SK-N-SH (cell line): ENCODE data around the gene OVCH2. TPM values are rescaled to one million over a fixed set of nuclear protein-coding genes. Genes with fewer than 3 reads are reported as not detected.

Source experiments
- CTCF ChIA-PET: fragments of 300-600, 350-600 bp; formaldehyde crosslinking; extraction: SDS; loops from one replicate; lab custom pipeline; 2021; lab: Yijun Ruan, JAX
- POLR2A ChIA-PET: fragments of 350-600 bp; sonication (Branson Sonifier 250); formaldehyde crosslinking; extraction: SDS; loops from one replicate; lab custom pipeline; 2020; ENCODE audit warnings: antibody characterized with exemption, inconsistent platforms; lab: Yijun Ruan, JAX
- DNase-seq: peaks from one replicate; pipeline ENCODE4 v3.0.0; 2012
- H2AFZ ChIP-seq: fragments of 200-600 bp; sonication (generic); 2 replicates; pipeline ENCODE4 v1.8.1; 2016; ENCODE audit warnings: antibody characterized with exemption, mild to moderate bottlenecking, low read depth
- H3F3A ChIP-seq: fragments of 200-600 bp; sonication (generic); replicated peaks from 2 replicates; pipeline ENCODE3; 2016; ENCODE audit warnings: antibody characterized with exemption, mild to moderate bottlenecking; ENCODE audit not compliant: insufficient read depth
- H3K27ac ChIP-seq, 2 experiments: fragments of 200-500 bp in 1 of 2; fragments of 200-600 bp in 1 of 2; sonication (Bioruptor generic) in 1 of 2; sonication (generic), shearing (Covaris generic) in 1 of 2; 2 replicates each; pipeline versions ENCODE4 v1.5.1 to v1.6.1; 2014 to 2016; ENCODE audit warnings: low read depth in 2 of 2, inconsistent platforms in 1 of 2, low read length in 1 of 2, mild to moderate bottlenecking in 1 of 2, mixed read lengths in 1 of 2
- H3K27me3 ChIP-seq: fragments of 200-600 bp; sonication (generic), shearing (Covaris generic); 2 replicates; pipeline ENCODE4 v1.6.1; 2016; ENCODE audit warnings: mixed run types; ENCODE audit not compliant: insufficient read depth
- H3K36me3 ChIP-seq, 2 experiments: fragments of 200-500 bp in 1 of 2; fragments of 200-600 bp in 1 of 2; sonication (Bioruptor generic) in 1 of 2; sonication (generic) in 1 of 2; replicated peaks in 1 of 2; 2 replicates each; pipeline versions ENCODE3 to v1.5.1; 2014 to 2016; ENCODE audit warnings: low read length in 1 of 2, mild to moderate bottlenecking in 1 of 2; ENCODE audit not compliant: insufficient read depth in 2 of 2, control insufficient read depth in 1 of 2
- H3K4me1 ChIP-seq, 2 experiments: fragments of 200-500 bp in 1 of 2; fragments of 200-600 bp in 1 of 2; sonication (Bioruptor generic) in 1 of 2; sonication (generic), shearing (Covaris generic) in 1 of 2; 2 replicates each; pipeline versions ENCODE4 v1.5.1 to v1.6.1; 2014 to 2016; ENCODE audit warnings: low read depth in 1 of 2, low read length in 1 of 2, mixed run types in 1 of 2; ENCODE audit not compliant: insufficient read depth in 2 of 2, control insufficient read depth in 1 of 2
- H3K4me2 ChIP-seq: fragments of 200-600 bp; sonication (generic), shearing (Covaris generic); 2 replicates; pipeline ENCODE4 v1.6.1; 2017; ENCODE audit warnings: mixed run types
- H3K4me3 ChIP-seq, 2 experiments: fragments of 200-500 bp in 1 of 2; fragments of 200-600 bp in 1 of 2; sonication (Bioruptor generic) in 1 of 2; sonication (generic), shearing (Covaris generic) in 1 of 2; 2 replicates each; pipeline versions ENCODE4 v1.5.1 to v1.8.1; 2014 to 2016; ENCODE audit warnings: low read depth in 2 of 2, inconsistent platforms in 1 of 2, low read length in 1 of 2, mild to moderate bottlenecking in 1 of 2, mixed read lengths in 1 of 2, moderate library complexity in 1 of 2
- H3K79me2 ChIP-seq: fragments of 200-600 bp; sonication (generic); 2 replicates; pipeline ENCODE4 v1.8.1; 2017; ENCODE audit warnings: mild to moderate bottlenecking; ENCODE audit not compliant: insufficient read depth
- H3K9ac ChIP-seq: fragments of 200-600 bp; sonication (generic); 2 replicates; pipeline ENCODE4 v1.6.1; 2017; ENCODE audit warnings: mixed run types
- H3K9me2 ChIP-seq: fragments of 200-600 bp; sonication (generic); 2 replicates; pipeline ENCODE4 v1.6.1; 2017; ENCODE audit warnings: mixed run types
- H3K9me3 ChIP-seq: fragments of 200-600 bp; sonication (generic); 2 replicates; pipeline ENCODE4 v1.6.1; 2017; ENCODE audit warnings: mixed run types, mild to moderate bottlenecking, moderate library complexity
- H4K20me1 ChIP-seq: fragments of 200-600 bp; sonication (generic); 2 replicates; pipeline ENCODE4 v1.6.1; 2017; ENCODE audit warnings: mild to moderate bottlenecking, mixed run types; ENCODE audit not compliant: insufficient read depth
- GABPA ChIP-seq: IDR thresholded peaks from 2 replicates; pipeline ENCODE4 v1.4.0; 2012; ENCODE audit warnings: low read depth, mild to moderate bottlenecking
- MXI1 ChIP-seq: IDR thresholded peaks from 2 replicates; pipeline ENCODE4 v1.6.1; 2012; ENCODE audit warnings: mild to moderate bottlenecking, low read depth, low read length, improper control_type of control experiment
- POLR2AphosphoS5 ChIP-seq: IDR thresholded peaks from 2 replicates; pipeline ENCODE4 v1.6.1; 2012; ENCODE audit warnings: low read depth, low read length
- RAD21 ChIP-seq: IDR thresholded peaks from 2 replicates; pipeline ENCODE4 v1.6.1; 2012; ENCODE audit warnings: mild to moderate bottlenecking, low read length
- REST ChIP-seq: IDR thresholded peaks from 2 replicates; pipeline ENCODE4 v1.6.1; 2012; ENCODE audit warnings: mild to moderate bottlenecking, low read depth, low read length, moderate library complexity
- USF1 ChIP-seq: IDR thresholded peaks from 2 replicates; pipeline ENCODE4 v1.4.0; 2012; ENCODE audit warnings: low read depth, borderline replicate concordance
- WGBS: methylation state at CpG from one replicate; pipeline ENCODE4 v1.1.6; 2017; ENCODE audit warnings: low lambda C conversion rate; 5-methylcytosine and 5-hydroxymethylcytosine counted together
- polyA plus RNA-seq, 3 experiments: library from polyadenylated mRNA; depleted of rRNA; stranded (reverse); fragments of >200 nt; gene quantifications; 2 replicates each; pipeline ENCODE4 v1.2.3, GENCODE V29; 2012
- TF ChIP-seq, protein P1 (sequence below): fragments of 150-350 bp; IDR thresholded peaks from 2 replicates; pipeline ENCODE4 v1.6.1; 2017; ENCODE audit warnings: antibody characterized with exemption, low read length, low read depth, borderline replicate concordance

Gene OVCH2
- polyA plus RNA-seq, 1 of the 3 experiments (the other 2 are of a cell fraction) = not detected

DNA sequence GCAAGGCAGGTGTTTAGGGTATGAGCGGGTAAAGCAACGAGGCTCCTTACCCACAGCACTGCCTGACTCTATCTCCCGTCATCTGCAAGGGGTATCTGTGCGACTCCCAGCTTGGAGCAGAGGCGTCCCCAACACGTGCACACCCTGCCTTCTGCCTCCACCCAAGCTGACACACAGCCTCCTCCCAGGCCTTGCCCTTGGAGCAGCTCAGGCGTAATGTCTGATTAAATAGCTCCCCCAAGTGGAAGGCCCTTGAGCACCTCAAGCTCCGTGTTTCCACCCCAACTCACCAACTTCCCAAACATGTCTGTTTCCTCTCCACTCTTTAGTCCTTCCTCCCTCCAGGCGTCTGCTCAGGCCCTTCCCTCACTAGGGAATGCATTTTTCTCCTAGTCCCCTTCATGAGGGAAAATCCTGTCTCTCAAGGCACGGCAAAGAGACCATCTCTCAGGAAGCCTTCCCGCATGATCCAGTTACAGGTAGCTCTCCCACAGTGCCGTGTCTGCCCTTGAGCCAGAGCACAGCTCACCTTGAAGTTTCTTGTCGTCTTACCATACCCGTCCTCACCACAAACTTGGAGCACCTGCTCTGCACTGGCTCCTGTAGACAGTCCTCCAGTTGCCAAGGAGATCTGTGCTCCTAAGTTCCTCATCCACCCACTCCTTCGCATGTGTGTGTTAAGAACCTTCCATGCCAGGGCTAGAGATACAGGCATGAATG is 48.8 kb downstream of the OVCH2 start (continued):
- no peak for TF ChIP-seq USF1
- TF ChIP-seq RAD21 = peak; percentile 86
- TF ChIP-seq MXI1 = no peak
- TF ChIP-seq REST = no peak
- TF ChIP-seq, protein P1, sequence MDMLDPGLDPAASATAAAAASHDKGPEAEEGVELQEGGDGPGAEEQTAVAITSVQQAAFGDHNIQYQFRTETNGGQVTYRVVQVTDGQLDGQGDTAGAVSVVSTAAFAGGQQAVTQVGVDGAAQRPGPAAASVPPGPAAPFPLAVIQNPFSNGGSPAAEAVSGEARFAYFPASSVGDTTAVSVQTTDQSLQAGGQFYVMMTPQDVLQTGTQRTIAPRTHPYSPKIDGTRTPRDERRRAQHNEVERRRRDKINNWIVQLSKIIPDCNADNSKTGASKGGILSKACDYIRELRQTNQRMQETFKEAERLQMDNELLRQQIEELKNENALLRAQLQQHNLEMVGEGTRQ = no peak

DNA sequence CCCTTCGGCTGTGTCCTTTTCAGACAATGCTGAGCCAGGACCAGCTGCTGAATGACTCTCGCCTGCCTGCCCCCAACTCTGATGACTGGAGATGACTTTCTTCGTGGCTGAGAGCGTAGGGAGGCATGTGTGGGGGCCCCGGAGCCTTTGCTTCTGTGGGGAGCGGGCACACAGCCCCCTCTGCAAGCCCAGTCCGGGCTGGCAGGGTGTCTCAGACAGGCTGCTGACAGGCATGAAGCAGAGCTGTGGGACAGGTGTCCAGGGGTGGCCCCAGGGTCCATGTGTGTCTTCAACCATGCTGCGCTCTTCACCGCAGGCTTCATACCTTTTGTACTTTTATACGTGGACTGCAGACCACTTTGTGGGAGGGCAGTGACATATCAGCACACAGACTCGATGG is 49.6 kb downstream of the OVCH2 start:
- no peaks in the 10 kb centered on the region for H3F3A ChIP-seq
- WGBS = 86% methylated on average over 11 of the region's 11 CpGs
- ChIA-PET POLR2A (interaction anchor here (1.0 kb wide), 2 partner anchors 80 to 86 kb away, joined by 3 to 4 read pairs; no protein-coding TSS in a partner anchor), CTCF (interaction anchor here (0.7 to 15.9 kb wide), 35 partner anchors 9 to 566 kb away, joined by 3 to 359 read pairs (median 4); partner anchors contain the start of genes EIF3F and PPFIBP2)
- no peak overlapping the region for H2AFZ ChIP-seq
- H3K4me3 ChIP-seq = no peak overlapping the region
- H3K4me1 ChIP-seq = peaks cover 0 to 47% of the 10 kb centered on the region in 2 experiments; a peak in 1 of 4 replicates
- no peak overlapping the region for H3K4me2 ChIP-seq
- no peaks in the 10 kb centered on the region for H3K36me3 ChIP-seq
- no peaks in the 10 kb centered on the region for H3K79me2 ChIP-seq
- no peaks in the 10 kb centered on the region for H4K20me1 ChIP-seq
- no peaks in the 10 kb centered on the region for H3K27me3 ChIP-seq
- TF ChIP-seq GABPA (no peak), POLR2AphosphoS5 (no peak)
- no peak overlapping the region; a peak in 1 of 4 replicates for H3K27ac ChIP-seq
- no peaks in the 10 kb centered on the region for H3K9me3 ChIP-seq
- H3K9me2 ChIP-seq = no peaks in the 10 kb centered on the region
- DNase-seq = no peak
- no peak overlapping the region for H3K9ac ChIP-seq
